Right forelimb (tissue), 1 donor: Measurements from ENCODE around the gene HIPK2.

ENCODE experiments used
- DNase-seq: peaks from one replicate; pipeline ENCODE4 v3.0.0-alpha.2; 2018

The HIPK2 gene

DNA sequence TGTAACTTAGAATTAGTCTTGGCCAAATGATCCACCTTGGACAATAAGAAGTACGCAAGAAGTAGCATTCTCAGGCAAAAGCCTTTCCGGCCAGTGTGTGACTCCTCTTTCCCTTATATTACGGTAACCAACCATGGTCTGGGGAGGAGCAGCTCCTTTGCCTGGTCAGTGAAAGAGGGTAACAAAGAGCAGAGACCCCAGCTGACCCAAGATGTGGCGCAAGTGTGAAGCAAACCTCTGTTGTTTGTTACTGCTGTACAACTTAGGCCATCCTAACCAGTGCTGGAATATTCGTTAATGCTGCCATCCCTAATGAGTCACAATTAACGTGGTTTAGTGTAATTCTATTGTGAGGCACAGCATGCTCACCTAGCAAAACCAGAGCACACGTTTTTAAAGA, 44.0 kb downstream of the HIPK2 start:
- no peak for DNase-seq

DNA sequence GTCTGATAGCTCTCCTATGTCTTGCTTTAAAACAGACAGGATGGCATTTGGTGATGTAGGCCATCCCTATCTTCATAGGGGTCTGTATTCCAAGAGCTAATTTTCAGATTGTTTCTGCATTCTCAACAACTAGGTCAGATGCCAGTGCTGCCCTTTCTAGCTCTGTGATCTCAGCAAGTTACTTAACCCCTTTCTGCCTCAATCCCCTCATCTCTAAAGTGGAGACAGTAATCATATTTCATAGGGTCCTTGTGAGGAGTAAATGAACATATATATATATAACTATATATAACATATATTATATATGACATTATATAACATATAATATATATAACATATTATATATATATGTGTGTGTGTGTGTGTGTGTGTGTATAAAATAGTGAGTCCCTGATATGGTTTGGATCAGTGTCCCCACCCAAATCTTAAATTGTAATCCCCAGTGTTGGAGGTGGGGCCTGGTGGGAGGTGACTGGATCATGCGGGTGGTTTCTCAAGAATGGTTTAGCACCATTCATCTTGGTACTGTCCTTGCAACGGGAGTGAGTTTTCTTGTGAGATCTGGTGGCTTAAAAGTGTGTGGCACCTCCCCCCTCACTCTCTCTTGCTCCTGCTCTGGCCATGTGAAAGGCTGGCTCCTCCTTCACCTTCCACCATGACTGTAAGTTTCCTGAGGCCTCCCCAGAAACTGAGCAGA, 45.2 kb downstream of the HIPK2 start:
- no peak for DNase-seq

GRCh38 chr7:139731802-139732470, 45.9 kb downstream of the HIPK2 start:
- no peak for DNase-seq

DNA sequence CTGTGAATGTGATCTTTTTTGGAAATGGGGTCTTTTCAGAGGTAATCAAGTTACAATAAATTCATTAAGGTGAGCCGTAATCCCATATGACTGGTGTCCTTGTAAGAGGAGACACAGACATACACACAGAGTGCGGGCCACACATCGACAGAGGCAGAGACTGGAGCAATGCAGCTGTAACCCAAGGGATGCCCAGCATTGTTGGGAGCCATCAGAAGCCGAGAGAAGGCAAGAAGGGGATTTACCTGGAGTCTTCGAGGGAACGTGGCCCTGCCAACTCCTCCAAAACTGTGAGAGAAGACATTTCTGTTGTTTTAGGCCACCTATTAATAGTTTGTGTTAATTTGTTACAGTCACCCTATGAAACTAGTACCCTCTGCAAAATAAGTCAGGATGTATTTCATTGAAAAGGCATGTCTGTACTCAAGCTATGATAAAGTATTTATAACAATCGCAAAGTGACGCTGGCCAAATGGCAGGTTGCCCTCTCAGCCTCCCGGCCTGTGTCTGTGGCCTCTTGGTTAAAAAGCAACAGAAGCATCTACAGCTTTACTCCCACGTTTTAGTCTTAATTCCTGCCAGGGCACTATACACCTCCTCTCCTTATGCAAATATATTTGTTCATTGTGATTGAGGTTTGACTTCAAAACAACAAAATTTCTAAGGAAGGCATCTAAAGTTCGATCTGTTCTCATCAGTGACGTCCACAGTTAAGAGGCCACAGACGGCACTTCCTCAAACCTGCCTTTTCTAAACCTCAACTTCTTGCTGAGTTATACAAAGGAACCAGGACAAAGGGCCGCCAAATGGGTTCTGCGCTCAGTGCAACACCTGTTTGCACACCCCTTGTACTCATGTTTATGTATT, 46.8 kb downstream of the HIPK2 start:
- no peak for DNase-seq

DNA sequence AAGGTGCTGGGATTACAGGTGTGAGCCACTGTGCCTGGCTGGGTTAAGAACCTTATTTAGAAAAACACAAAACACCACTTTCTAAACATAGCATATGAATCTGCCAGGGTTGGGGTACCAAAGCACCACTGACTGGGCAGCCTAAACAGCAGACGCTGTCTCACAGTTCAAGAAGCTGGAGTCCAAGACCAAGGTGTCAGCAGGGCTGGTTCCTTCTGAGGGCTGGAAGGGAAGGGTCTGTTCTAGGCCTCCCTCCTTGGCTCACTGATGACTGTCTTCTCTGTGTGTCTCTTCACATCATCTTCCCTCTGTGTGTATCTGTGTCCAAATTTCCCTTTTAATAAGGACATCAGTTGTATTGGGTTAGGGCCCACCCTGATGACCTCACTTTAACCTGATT, 49.6 kb downstream of the HIPK2 start:
- DNase-seq: no peak

DNA sequence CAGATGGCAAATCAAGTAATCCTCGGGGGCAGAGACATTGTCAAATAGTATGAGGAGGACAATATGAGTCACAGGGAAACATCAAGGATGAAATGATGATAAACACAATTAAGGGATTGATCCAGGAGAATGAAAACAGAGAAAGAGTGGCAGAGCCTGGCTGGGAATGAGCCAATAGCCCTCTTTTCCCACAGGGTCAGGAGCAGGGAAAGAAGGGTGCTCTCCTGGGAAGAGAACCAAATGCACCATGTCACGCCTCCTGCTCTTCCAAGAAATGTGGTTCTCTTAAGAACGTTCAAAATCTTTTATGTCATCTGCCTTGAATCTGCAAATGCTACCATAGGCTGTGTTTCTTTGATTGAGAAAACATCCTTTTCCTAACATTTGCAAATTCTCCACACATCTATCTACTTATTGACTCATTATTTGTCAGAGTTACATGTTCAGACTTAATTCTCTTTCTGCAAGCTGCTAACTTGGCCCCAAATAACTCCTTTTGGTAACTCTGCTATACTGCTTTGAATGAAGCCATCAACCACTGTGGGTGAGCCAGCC, 50.6 kb downstream of the HIPK2 start:
- DNase-seq: no peak

GRCh38 chr7:139726485-139726869, 51.3 kb downstream of the HIPK2 start:
- DNase-seq: no peak

- no peak for DNase-seq
These were observed 51.8 kb downstream of the HIPK2 start for GRCh38 chr7:139725858-139726484.

DNA sequence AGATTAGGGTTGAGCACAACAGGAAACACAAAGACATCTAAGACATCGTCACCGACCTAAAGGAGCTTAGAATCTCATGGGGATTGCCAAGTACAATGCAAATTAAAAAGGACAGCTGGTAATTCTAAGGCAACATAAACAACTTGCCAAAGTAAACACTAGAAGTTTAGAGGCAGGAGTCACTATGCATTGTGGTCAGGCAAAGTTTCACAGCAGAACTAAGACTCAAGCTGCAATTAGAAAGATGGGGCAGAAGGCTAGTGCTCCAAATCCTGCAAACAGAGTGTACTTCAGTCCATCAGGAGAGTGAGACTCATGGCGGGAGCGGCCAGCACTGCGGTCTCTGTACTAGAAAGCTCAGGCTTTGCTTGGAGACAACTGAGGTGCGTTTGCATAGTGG, 52.7 kb downstream of the HIPK2 start:
- peak; percentile 34 for DNase-seq

GRCh38 chr7:139722604-139723003, 55.2 kb downstream of the HIPK2 start:
- no peak for DNase-seq

GRCh38 chr7:139721821-139722220, 56.0 kb downstream of the HIPK2 start:
- DNase-seq: no peak

- DNase-seq: no peak
These were observed 56.4 kb downstream of the HIPK2 start for GRCh38 chr7:139721417-139721816.

DNA sequence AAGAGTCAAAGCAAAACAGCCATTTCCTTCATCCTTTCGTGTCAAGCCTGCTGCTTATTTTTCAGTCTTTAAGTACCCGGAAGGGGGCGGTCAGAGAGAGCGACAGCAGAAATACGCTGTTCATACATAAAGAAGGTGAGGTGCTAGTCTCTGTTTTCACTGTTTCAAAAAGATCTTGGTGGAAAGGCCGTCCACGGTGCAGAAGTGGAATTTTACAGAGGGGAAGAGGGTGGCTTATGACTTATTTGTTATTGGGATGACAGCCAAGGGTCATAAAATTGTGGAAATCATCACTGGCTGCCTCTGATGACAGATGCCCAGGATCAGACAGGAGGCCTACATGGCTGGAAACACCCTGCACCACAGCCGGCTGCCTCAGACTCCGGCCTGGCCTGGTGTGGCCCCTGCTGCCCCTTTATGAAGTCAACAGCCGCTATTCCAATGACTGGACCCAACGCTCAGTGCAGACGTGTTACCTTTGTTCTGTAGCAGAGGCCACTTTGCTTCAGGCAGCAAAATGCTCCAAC, 57.0 kb downstream of the HIPK2 start:
- no peak for DNase-seq

DNA sequence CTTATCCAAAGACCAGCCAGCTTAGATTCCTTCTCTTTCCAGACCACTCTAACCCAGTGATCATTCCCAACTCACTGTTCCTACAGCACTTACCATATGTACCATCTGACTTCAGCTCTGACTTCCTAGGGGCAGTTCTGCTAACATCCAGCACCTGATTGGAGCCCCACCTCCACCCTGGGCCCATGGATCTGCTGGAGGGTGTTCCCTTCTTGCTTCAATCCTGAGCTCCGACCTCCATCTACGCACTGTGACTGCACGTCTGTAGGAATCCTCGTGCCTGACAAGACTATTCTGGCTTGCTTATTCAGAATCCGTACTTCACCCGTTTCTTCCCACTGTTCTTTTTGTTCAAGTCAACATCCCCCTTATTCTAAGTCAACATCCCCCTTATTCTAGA, 57.6 kb downstream of the HIPK2 start:
- DNase-seq: no peak

GRCh38 chr7:139718859-139719258, 58.9 kb downstream of the HIPK2 start:
- DNase-seq: no peak

DNA sequence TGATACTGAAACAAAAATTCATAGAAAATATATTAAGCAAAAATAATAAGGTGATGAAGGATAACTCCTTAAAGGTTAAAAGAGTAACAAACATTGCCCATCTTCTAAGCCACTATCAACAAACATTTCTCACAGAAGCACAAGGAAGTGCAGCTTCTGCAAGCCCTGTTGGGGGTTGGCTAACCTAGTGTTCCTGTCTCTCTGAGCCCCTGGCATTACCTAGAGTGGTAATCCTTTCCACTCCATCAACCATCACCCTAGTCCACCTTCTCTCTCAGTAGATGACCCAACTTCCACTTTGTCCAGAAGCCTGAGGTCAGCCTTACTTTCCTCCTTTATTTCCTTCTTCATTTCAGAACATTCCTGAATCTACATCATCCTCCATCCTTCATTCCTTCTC, 59.7 kb downstream of the HIPK2 start:
- DNase-seq: no peak

- no peak for DNase-seq
These were observed 61.4 kb downstream of the HIPK2 start for GRCh38 chr7:139716156-139716942.

GRCh38 chr7:139715194-139715815, 62.5 kb downstream of the HIPK2 start:
- DNase-seq: no peak

DNA sequence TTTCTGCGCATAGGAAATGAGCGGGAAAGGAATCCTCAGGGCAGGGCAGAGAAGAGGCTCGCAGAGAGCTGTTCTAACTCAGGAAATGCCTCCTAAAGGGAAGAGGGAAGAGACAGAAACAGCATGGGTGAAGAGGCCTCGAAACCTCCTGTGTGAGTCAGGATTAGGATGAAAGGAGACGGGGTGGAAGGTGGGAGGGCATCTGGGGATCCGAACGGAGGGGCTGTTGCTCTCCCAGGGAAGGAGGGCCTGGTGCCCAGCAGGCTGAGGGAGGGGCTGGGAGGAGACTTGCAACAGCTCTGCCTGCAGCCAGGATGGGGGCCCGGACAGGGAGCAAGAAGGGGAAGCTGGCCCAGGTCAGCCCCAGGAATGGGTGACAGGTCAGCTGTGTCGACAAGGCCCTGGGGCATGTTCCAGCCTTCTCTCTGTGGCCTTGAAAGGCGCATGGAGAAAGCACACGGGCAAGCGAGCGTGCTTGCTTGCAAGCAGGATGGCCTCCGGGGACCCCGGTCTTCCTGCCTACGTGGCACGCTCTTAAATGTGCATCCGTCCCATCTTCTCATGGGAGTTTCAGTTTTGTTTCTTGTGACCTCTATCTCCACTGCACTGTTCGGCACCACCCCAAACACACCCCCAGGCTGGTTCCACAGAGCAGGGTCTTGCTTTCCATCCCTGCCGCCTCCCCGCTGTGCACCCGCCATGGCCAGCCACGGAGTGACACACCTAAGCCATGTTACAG, 63.5 kb downstream of the HIPK2 start:
- no peak for DNase-seq

GRCh38 chr7:139713526-139714162, 64.2 kb downstream of the HIPK2 start:
- DNase-seq: no peak
